Cardiac ventricle fibroblast (primary cell): ENCODE measurements around the gene HSF2. TPM values are rescaled to one million over a fixed set of nuclear protein-coding genes. Genes with fewer than 3 reads are reported as not detected.

Experiments
- total RNA-seq: library from RNA; depleted of rRNA; stranded (reverse); fragments of >200 nt; gene quantifications from 2 replicates; pipeline ENCODE4 v1.2.3, GENCODE V29; 2015

HSF2 gene
- 11.9 and 14.3 TPM in 2 replicates for total RNA-seq

GRCh38 chr6:122399348-122400120 is at the start of gene HSF2:
Gene HSF2 (plus strand): TSS chr6:122399652. CDS start chr6:122399738, 86 bp downstream.

GRCh38 chr6:122471107-122472021 is 71.9 kb downstream of the HSF2 start, which contains the start of gene SERINC1:
Gene SERINC1 (minus strand): TSS chr6:122471807. CDS start chr6:122471737, 70 bp downstream.

Other genes starting within 250 kb of the HSF2 start
- 137 and 154 TPM in 2 replicates for gene SERINC1, start 72.2 kb downstream of the HSF2 start, total RNA-seq
- 0.29 TPM in 1 of 2 replicates, not detected in the other for gene PKIB, start 210.8 kb downstream of the HSF2 start, total RNA-seq